Measurements from ENCODE around the gene SFMBT1.

Gene SFMBT1

DNA sequence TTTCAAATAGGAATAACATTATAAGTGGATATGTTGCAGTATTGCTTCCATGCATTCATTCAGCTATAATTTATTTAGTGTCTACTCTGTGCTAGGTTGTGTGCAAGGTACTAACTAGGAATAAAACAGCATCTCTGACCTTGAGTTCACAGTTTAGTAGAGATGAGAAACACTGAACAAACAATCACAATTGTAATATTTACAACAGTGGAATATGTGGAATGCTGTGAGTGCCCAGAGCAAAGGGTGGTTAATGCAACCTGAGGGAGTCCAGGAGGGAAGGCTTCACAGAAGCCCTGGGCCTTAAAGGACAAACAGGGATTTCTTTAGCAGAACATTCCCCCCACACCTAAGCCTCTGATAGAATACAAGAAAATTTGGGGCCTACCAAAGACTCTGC lies 13.3 kb downstream of the SFMBT1 start:
- no peak for TF ChIP-seq GATA2 (IDR thresholded peaks at IDR 0.05; ENCODE audit: low read depth, low read length)
- TF ChIP-seq GATA3 (IDR thresholded peaks at IDR 0.05; ENCODE audit: low read depth, low read length), result no peak

DNA sequence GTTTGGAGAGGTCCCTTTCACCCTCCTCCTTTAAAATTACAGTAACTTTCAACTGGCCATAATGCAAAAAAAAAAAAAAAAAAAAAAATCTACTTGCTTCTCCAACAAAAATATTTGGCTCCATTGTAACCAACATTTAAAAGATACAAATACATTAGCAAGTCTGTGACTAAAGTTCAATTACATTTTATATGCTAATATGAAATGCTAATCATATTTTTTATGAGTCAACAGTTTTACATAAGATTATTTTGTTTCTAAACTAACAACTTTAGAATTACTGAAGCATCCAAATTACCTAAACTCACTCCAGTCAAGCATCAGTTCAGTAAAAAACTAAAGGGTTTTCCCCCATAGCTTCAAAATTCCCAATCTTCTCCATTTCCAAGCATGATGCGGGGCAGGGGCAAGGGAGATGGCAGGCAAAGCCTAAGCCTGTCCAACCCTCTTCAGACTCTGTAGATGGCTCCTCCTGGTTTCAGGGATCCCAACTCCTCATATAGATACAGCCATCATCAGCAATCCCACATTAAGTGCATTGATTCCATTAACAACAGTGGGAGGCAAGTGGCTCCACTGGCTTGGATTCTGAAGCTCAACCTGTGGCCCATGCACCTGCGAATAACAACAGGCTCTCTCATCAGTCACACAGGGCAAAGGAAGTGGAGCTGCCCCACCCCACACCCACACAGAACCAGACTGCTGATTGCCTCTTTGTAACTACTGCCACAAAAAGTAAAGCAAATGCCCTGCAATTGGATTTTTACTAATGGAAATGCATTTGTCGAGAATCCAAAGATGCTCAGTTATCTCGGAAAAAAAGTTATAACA lies 15.0 kb downstream of the SFMBT1 start:
- TF ChIP-seq GATA2 (IDR thresholded peaks at IDR 0.05; ENCODE audit: low read depth, low read length) (no peak), GATA3 (IDR thresholded peaks at IDR 0.05; ENCODE audit: low read depth, low read length) (no peak)

- TF ChIP-seq GATA2 (IDR thresholded peaks at IDR 0.05; ENCODE audit: low read depth, low read length) (no peak), GATA3 (IDR thresholded peaks at IDR 0.05; ENCODE audit: low read depth, low read length) (no peak)
Observed at GRCh38 chr3:53028641-53029040, 17.2 kb downstream of the SFMBT1 start.

- TF ChIP-seq GATA2 (IDR thresholded peaks at IDR 0.05; ENCODE audit: low read depth, low read length) (peak; percentile 9; the same call in 1 of the 2 replicates), GATA3 (IDR thresholded peaks at IDR 0.05; ENCODE audit: low read depth, low read length) (no peak)
Observed at GRCh38 chr3:53027254-53027844, 18.5 kb downstream of the SFMBT1 start.

GRCh38 chr3:53026382-53027162 lies 19.3 kb downstream of the SFMBT1 start:
- TF ChIP-seq GATA3 (IDR thresholded peaks at IDR 0.05; ENCODE audit: low read depth, low read length), result no peak
- no peak for TF ChIP-seq GATA2 (IDR thresholded peaks at IDR 0.05; ENCODE audit: low read depth, low read length)

- TF ChIP-seq GATA2 (IDR thresholded peaks at IDR 0.05; ENCODE audit: low read depth, low read length) (no peak), GATA3 (IDR thresholded peaks at IDR 0.05; ENCODE audit: low read depth, low read length) (no peak)
Observed at GRCh38 chr3:53024315-53024714, 21.6 kb downstream of the SFMBT1 start.

GRCh38 chr3:53023072-53023823 lies 22.6 kb downstream of the SFMBT1 start:
- peak; percentile 81 for TF ChIP-seq GATA2 (IDR thresholded peaks at IDR 0.05; ENCODE audit: low read depth, low read length)
- peak; percentile 93 for TF ChIP-seq GATA3 (IDR thresholded peaks at IDR 0.05; ENCODE audit: low read depth, low read length)

DNA sequence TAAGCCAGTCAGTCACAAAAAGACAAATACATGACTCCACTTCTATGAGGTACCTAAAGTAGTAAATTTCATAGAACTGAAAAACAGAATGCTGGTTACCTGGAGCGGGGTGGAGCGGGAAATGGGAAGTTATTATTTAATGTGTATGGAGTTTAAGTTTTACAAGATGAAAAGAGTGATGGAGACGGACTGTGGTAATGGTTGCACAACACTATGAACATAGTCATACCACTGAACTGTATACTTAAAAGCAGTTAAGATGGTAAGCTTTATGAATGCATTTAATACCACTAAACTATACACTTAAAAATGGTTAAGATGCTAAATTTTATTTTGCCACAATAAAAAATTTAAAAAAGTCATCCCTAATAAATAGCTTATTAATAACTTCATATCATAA lies 23.2 kb downstream of the SFMBT1 start:
- TF ChIP-seq GATA2 (IDR thresholded peaks at IDR 0.05; ENCODE audit: low read depth, low read length), result no peak

DNA sequence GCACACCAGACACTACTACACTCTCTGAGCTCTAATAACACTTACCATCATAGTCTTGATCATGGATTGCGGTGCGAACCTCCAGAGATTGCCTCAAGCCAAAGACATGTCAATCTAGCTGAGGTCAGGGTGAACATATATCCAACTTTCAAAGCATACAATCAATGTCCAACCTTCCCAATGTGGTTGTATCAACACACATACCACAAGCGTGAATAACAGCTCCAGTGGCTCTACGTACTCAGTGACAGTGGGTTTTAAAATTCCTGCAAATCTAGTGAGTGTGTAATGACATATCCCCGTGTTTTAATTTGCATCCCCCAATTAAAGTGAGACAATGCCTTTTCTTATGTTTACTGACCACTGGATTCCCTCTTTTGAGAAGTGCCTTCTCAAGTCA lies 29.6 kb downstream of the SFMBT1 start:
- TF ChIP-seq GATA2 (IDR thresholded peaks at IDR 0.05; ENCODE audit: low read depth, low read length) (no peak), GATA3 (IDR thresholded peaks at IDR 0.05; ENCODE audit: low read depth, low read length) (no peak)

DNA sequence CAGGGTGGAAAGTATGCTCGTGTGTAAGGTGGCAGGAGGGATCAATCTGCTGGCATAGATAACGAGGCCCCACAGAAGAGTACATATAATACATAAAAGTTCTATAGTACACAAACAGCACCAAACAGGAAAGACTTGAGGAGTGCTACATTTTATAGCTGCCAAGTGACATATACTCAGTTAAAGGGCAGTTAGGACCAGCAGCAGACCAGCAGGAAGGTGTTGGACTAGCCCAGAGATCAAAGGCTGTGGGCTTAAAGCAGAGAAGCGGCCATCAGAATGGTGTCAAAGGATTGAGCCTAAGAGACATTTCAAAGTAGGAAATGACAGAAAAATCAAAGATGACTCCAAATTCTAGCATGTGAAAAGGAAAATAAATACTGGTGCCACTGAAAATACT lies 34.5 kb downstream of the SFMBT1 start:
- TF ChIP-seq GATA3 (IDR thresholded peaks at IDR 0.05; ENCODE audit: low read depth, low read length), result no peak

- TF ChIP-seq GATA2 (IDR thresholded peaks at IDR 0.05; ENCODE audit: low read depth, low read length) (no peak), GATA3 (IDR thresholded peaks at IDR 0.05; ENCODE audit: low read depth, low read length) (no peak)
Observed at GRCh38 chr3:53009826-53010539, 35.9 kb downstream of the SFMBT1 start.

- no peak for TF ChIP-seq GATA3 (IDR thresholded peaks at IDR 0.05; ENCODE audit: low read depth, low read length)
Observed at GRCh38 chr3:53008932-53009331, 36.9 kb downstream of the SFMBT1 start.

GRCh38 chr3:53005854-53006513 lies 39.9 kb downstream of the SFMBT1 start:
- TF ChIP-seq GATA2 (IDR thresholded peaks at IDR 0.05; ENCODE audit: low read depth, low read length), result no peak
- TF ChIP-seq GATA3 (IDR thresholded peaks at IDR 0.05; ENCODE audit: low read depth, low read length), result no peak
